SK-N-SH (cell line): ENCODE results near the gene EDC4.

ENCODE experiments used
- EZH2phosphoT487 ChIP-seq: fragments of 200-600 bp; sonication (generic); IDR thresholded peaks from 2 replicates; pipeline ENCODE4 v1.6.1; 2017; ENCODE audit warnings: low read depth, mixed run types, mild to moderate bottlenecking, antibody characterized with exemption, moderate library complexity, borderline replicate concordance
- FOXJ3 ChIP-seq: sonication (generic); formaldehyde crosslinking; IDR thresholded peaks from 2 replicates; pipeline ENCODE4 v1.5.1; 2020; ENCODE audit warnings: mild to moderate bottlenecking, missing genetic modification reagents
- GATA2 ChIP-seq: sonication (generic); formaldehyde crosslinking; IDR thresholded peaks from 2 replicates; pipeline ENCODE4 v1.5.0; 2020; ENCODE audit warnings: mild to moderate bottlenecking, missing genetic modification reagents
- JUND ChIP-seq: IDR thresholded peaks from 2 replicates; pipeline ENCODE4 v1.4.0; 2012
- NFIC ChIP-seq: IDR thresholded peaks from 2 replicates; pipeline ENCODE4 v1.4.0; 2012; ENCODE audit warnings: borderline replicate concordance
- POLR2AphosphoS5 ChIP-seq: IDR thresholded peaks from 2 replicates; pipeline ENCODE4 v1.6.1; 2012; ENCODE audit warnings: low read depth, low read length
- RXRA ChIP-seq: IDR thresholded peaks from 2 replicates; pipeline ENCODE4 v1.4.0; 2012; ENCODE audit warnings: low read depth, mild to moderate bottlenecking, borderline replicate concordance
- TAF1 ChIP-seq: IDR thresholded peaks from 2 replicates; pipeline ENCODE4 v1.6.1; 2012; ENCODE audit warnings: low read depth, mild to moderate bottlenecking, low read length, moderate library complexity, borderline replicate concordance
- YY1 ChIP-seq: IDR thresholded peaks from 2 replicates; pipeline ENCODE4 v1.4.0; 2012; ENCODE audit warnings: low read depth, mild to moderate bottlenecking
- TF ChIP-seq, protein P1 (sequence below): fragments of 200-600 bp; sonication (generic); IDR thresholded peaks from 2 replicates; pipeline ENCODE4 v1.6.1; 2017; ENCODE audit warnings: antibody characterized with exemption, mild to moderate bottlenecking, moderate library complexity
- TF ChIP-seq, protein P2 (sequence below): IDR thresholded peaks from 2 replicates; pipeline ENCODE4 v1.4.0; 2012; ENCODE audit warnings: low read depth
- TF ChIP-seq, protein P3 (sequence below): fragments of 150-350 bp; IDR thresholded peaks from 2 replicates; pipeline ENCODE4 v1.6.1; 2017; ENCODE audit warnings: antibody characterized with exemption, low read length, low read depth, borderline replicate concordance
- TF ChIP-seq, protein P4 (sequence below): IDR thresholded peaks from 2 replicates; pipeline ENCODE4 v1.6.1; 2012; ENCODE audit warnings: mild to moderate bottlenecking, low read depth, low read length, moderate library complexity

DNA sequence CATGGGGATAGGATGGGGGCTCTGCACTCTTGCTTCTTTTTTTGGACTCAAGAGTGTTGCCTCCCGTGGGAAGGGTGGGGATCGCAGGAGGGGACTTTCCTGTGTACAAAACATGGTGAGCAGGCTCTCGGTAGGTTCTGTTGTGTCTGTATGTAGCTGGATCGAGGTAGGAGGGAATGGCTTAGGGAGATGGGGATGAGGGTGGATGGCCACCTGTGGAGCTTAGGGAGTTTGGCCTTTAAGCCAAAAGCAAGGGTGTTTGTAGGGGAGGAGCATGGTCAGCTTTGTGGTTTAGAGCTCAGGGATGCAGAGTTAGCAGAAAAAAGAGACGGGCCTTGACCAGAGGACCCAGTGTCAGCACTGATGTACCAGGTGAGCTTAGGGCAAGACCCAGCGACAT, 11.0 kb upstream of the EDC4 start:
- TF ChIP-seq, protein P1, sequence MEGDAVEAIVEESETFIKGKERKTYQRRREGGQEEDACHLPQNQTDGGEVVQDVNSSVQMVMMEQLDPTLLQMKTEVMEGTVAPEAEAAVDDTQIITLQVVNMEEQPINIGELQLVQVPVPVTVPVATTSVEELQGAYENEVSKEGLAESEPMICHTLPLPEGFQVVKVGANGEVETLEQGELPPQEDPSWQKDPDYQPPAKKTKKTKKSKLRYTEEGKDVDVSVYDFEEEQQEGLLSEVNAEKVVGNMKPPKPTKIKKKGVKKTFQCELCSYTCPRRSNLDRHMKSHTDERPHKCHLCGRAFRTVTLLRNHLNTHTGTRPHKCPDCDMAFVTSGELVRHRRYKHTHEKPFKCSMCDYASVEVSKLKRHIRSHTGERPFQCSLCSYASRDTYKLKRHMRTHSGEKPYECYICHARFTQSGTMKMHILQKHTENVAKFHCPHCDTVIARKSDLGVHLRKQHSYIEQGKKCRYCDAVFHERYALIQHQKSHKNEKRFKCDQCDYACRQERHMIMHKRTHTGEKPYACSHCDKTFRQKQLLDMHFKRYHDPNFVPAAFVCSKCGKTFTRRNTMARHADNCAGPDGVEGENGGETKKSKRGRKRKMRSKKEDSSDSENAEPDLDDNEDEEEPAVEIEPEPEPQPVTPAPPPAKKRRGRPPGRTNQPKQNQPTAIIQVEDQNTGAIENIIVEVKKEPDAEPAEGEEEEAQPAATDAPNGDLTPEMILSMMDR = no peak
- TF ChIP-seq NFIC = no peak
- TF ChIP-seq, protein P2, sequence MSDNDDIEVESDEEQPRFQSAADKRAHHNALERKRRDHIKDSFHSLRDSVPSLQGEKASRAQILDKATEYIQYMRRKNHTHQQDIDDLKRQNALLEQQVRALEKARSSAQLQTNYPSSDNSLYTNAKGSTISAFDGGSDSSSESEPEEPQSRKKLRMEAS = no peak
- TF ChIP-seq, protein P3, sequence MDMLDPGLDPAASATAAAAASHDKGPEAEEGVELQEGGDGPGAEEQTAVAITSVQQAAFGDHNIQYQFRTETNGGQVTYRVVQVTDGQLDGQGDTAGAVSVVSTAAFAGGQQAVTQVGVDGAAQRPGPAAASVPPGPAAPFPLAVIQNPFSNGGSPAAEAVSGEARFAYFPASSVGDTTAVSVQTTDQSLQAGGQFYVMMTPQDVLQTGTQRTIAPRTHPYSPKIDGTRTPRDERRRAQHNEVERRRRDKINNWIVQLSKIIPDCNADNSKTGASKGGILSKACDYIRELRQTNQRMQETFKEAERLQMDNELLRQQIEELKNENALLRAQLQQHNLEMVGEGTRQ = no peak
- no peak for TF ChIP-seq JUND
- TF ChIP-seq EZH2phosphoT487 = no peak
- TF ChIP-seq RXRA = no peak
- TF ChIP-seq, protein P4, sequence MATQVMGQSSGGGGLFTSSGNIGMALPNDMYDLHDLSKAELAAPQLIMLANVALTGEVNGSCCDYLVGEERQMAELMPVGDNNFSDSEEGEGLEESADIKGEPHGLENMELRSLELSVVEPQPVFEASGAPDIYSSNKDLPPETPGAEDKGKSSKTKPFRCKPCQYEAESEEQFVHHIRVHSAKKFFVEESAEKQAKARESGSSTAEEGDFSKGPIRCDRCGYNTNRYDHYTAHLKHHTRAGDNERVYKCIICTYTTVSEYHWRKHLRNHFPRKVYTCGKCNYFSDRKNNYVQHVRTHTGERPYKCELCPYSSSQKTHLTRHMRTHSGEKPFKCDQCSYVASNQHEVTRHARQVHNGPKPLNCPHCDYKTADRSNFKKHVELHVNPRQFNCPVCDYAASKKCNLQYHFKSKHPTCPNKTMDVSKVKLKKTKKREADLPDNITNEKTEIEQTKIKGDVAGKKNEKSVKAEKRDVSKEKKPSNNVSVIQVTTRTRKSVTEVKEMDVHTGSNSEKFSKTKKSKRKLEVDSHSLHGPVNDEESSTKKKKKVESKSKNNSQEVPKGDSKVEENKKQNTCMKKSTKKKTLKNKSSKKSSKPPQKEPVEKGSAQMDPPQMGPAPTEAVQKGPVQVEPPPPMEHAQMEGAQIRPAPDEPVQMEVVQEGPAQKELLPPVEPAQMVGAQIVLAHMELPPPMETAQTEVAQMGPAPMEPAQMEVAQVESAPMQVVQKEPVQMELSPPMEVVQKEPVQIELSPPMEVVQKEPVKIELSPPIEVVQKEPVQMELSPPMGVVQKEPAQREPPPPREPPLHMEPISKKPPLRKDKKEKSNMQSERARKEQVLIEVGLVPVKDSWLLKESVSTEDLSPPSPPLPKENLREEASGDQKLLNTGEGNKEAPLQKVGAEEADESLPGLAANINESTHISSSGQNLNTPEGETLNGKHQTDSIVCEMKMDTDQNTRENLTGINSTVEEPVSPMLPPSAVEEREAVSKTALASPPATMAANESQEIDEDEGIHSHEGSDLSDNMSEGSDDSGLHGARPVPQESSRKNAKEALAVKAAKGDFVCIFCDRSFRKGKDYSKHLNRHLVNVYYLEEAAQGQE = no peak
- TF ChIP-seq YY1 = no peak
- no peak for TF ChIP-seq POLR2AphosphoS5
- TF ChIP-seq TAF1 = no peak
- TF ChIP-seq GATA2 = no peak
- TF ChIP-seq FOXJ3 (CRISPR knock-in tag) = no peak
